Activated naive CD4-positive, alpha-beta T cell treated with anti-CD3 and anti-CD28 coated beads, Interleukin-2, amount 50 U/mL, for 16 hours (primary cell): ENCODE results near the gene DEPDC5.
"Not testable (repeated sequence)": the region's sequence is repeated elsewhere in the genome, so short reads cannot be mapped to it uniquely, and the experiment has no call there.

ENCODE experiments used
- DNase-seq: peaks from one replicate; pipeline ENCODE4 v3.0.0-alpha.2; 2020

The DEPDC5 gene

GRCh38 chr22:31750365-31751284, 3.2 kb upstream of the DEPDC5 start:
- no peak for DNase-seq

- DNase-seq, result no peak
Observed at GRCh38 chr22:31752096-31752847, 1.5 kb upstream of the DEPDC5 start.

- DNase-seq, result no peak
Observed at GRCh38 chr22:31753005-31753633, 700 bp upstream of the DEPDC5 start.

GRCh38 chr22:31754813-31755212, 994 bp downstream of the DEPDC5 start:
- no peak for DNase-seq

- DNase-seq, result no peak
Observed at GRCh38 chr22:31757265-31757664, 3.4 kb downstream of the DEPDC5 start.

- not testable (repeated sequence) for DNase-seq
Observed at GRCh38 chr22:31758860-31759259, 5.0 kb downstream of the DEPDC5 start.

GRCh38 chr22:31764785-31765184, 11.0 kb downstream of the DEPDC5 start:
- no peak for DNase-seq

GRCh38 chr22:31768422-31769059, 14.7 kb downstream of the DEPDC5 start:
- no peak for DNase-seq

- no peak for DNase-seq
Observed at GRCh38 chr22:31773416-31773815, 19.6 kb downstream of the DEPDC5 start.

- no peak for DNase-seq
Observed at GRCh38 chr22:31776231-31776630, 22.4 kb downstream of the DEPDC5 start.

- no peak for DNase-seq
Observed at GRCh38 chr22:31789803-31790202, 36.0 kb downstream of the DEPDC5 start.

GRCh38 chr22:31790240-31790639, 36.4 kb downstream of the DEPDC5 start:
- no peak for DNase-seq

GRCh38 chr22:31799358-31799757, 45.5 kb downstream of the DEPDC5 start:
- DNase-seq, result not testable (repeated sequence)

GRCh38 chr22:31800065-31800464, 46.2 kb downstream of the DEPDC5 start:
- no peak for DNase-seq

GRCh38 chr22:31800861-31801260, 47.0 kb downstream of the DEPDC5 start:
- DNase-seq, result not testable (repeated sequence)

GRCh38 chr22:31802575-31802974, 48.8 kb downstream of the DEPDC5 start:
- no peak for DNase-seq

- no peak for DNase-seq
Observed at GRCh38 chr22:31806751-31807150, 52.9 kb downstream of the DEPDC5 start.

- DNase-seq, result no peak
Observed at GRCh38 chr22:31812977-31813605, 59.3 kb downstream of the DEPDC5 start.

GRCh38 chr22:31813898-31814297, 60.1 kb downstream of the DEPDC5 start:
- not testable (repeated sequence) for DNase-seq

- DNase-seq, result no peak
Observed at GRCh38 chr22:31814942-31815341, 61.1 kb downstream of the DEPDC5 start.

- not testable (repeated sequence) for DNase-seq
Observed at GRCh38 chr22:31815383-31815814, 61.6 kb downstream of the DEPDC5 start.

- DNase-seq, result no peak
Observed at GRCh38 chr22:31816750-31817149, 62.9 kb downstream of the DEPDC5 start.
